Left ventricle myocardium inferior (tissue), 1 donor: ENCODE measurements around the gene KRTAP20-2. TPM values are rescaled to one million over a fixed set of nuclear protein-coding genes. Genes with fewer than 3 reads are reported as not detected.

ENCODE experiments used
- DNase-seq: peaks from one replicate; pipeline ENCODE4 v3.0.0-alpha.2; 2020
- H3K27ac ChIP-seq: fragments of 200-600 bp; replicated peaks from 2 replicates; pipeline ENCODE4 v1.8.0; 2021
- H3K27me3 ChIP-seq: fragments of 200-600 bp; 2 replicates; pipeline ENCODE4 v1.8.0; 2021; ENCODE audit warnings: low read depth
- H3K36me3 ChIP-seq: fragments of 200-600 bp; 2 replicates; pipeline ENCODE4 v1.8.0; 2021
- H3K4me1 ChIP-seq: fragments of 200-600 bp; 2 replicates; pipeline ENCODE4 v1.8.0; 2021
- H3K4me3 ChIP-seq: fragments of 200-600 bp; 2 replicates; pipeline ENCODE4 v1.8.0; 2021; ENCODE audit warnings: mild to moderate bottlenecking, moderate library complexity
- H3K9me3 ChIP-seq: fragments of 200-600 bp; replicated peaks from 2 replicates; pipeline ENCODE4 v1.8.0; 2021
- intact Hi-C: fragments of 100-400 bp; cut with micrococcal nuclease; formaldehyde crosslinking; loops from one replicate; pipeline ENCODE4 v1.11.0; 2022
- long read RNA-seq: library from polyadenylated mRNA; unstranded; transcript quantifications from one replicate; pipeline ENCODE4 v2.0.0, GENCODE V29; 2021
- total RNA-seq: library from RNA; stranded (reverse); fragmentation: NEBNext Ultra II Directional; extraction: Animal tissue kit (Norgen Biotek cat#: 25700); gene quantifications from one replicate; pipeline ENCODE4 v1.2.1, GENCODE V29; 2021
- TF ChIP-seq, protein P1 (sequence below): fragments of 200-600 bp; IDR thresholded peaks from 2 replicates; pipeline ENCODE4 v1.8.0; 2021; ENCODE audit warnings: antibody characterized with exemption, mild to moderate bottlenecking, borderline replicate concordance
- donor health status: DM: no; HTN: yes; CAD: no; lungs with severe emphysema.

Gene KRTAP20-2
- not detected for total RNA-seq
- long read RNA-seq, result 0 reads

DNA sequence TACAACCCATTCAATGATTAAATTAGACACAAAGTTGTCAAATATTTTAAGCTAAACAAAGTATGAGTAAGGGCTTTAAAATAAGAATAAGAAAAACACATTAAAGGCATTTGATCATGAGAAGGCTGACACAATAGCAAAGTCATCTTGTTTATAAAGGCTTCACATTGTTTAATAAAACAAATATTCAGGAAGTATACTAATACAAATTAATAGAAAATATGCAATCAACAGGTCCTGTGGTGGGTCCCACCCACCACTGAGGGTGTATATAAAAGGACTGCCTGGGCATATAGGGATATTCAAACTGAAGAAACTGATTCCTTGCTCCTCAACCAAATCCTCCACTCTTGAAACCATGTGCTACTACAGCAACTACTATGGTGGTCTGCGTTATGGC lies at the start of gene KRTAP20-2:
TSS of gene KRTAP20-2 (plus strand) at position 301 of the 400 bp plus-strand sequence. CDS start at position 359, 58 bp downstream.
- H3K27me3 ChIP-seq, result no peaks in the 10 kb centered on the region
- intact Hi-C loops, result no loop called here
- H3K36me3 ChIP-seq, result no peaks in the 10 kb centered on the region
- DNase-seq, result no peak
- no peaks in the 10 kb centered on the region for H3K9me3 ChIP-seq
- H3K4me3 ChIP-seq, result no peak within 1 kb of the TSS
- no peak within 1 kb of the TSS for H3K27ac ChIP-seq
- no peaks in the 10 kb centered on the region for H3K4me1 ChIP-seq
- TF ChIP-seq, protein P1, sequence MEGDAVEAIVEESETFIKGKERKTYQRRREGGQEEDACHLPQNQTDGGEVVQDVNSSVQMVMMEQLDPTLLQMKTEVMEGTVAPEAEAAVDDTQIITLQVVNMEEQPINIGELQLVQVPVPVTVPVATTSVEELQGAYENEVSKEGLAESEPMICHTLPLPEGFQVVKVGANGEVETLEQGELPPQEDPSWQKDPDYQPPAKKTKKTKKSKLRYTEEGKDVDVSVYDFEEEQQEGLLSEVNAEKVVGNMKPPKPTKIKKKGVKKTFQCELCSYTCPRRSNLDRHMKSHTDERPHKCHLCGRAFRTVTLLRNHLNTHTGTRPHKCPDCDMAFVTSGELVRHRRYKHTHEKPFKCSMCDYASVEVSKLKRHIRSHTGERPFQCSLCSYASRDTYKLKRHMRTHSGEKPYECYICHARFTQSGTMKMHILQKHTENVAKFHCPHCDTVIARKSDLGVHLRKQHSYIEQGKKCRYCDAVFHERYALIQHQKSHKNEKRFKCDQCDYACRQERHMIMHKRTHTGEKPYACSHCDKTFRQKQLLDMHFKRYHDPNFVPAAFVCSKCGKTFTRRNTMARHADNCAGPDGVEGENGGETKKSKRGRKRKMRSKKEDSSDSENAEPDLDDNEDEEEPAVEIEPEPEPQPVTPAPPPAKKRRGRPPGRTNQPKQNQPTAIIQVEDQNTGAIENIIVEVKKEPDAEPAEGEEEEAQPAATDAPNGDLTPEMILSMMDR, result no peak

DNA sequence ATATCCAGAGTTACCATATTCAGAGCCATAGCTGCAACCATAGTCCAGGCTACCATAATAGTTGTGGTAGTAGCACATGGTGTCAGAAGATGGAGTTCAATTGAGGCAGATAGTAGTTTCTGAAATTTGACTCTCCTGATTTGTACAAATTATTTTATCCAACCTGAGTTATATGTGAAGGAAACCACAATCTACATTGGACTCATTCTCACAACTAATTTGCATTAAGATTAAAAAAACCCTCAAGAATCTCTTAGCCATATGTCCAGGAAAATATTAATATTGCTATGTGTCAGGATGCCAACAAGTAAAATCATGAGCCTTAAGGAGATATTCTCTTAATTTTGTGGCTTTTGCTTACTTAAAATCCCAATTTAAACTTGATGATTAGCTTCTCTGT lies 44.7 kb upstream of the KRTAP20-2 start, which contains the start of gene KRTAP22-2:
TSS of gene KRTAP22-2 (minus strand) at position 101 of the 400 bp plus-strand sequence.
- no peak within 1 kb of the TSS for H3K4me3 ChIP-seq
- TF ChIP-seq, protein P1, result no peak
- H3K4me1 ChIP-seq, result no peaks in the 10 kb centered on the region
- H3K27me3 ChIP-seq, result no peaks in the 10 kb centered on the region
- H3K9me3 ChIP-seq, result no peaks in the 10 kb centered on the region
- no peak for DNase-seq
- no peaks in the 10 kb centered on the region for H3K36me3 ChIP-seq
- H3K27ac ChIP-seq, result no peak within 1 kb of the TSS
- intact Hi-C loops, result no loop called here

DNA sequence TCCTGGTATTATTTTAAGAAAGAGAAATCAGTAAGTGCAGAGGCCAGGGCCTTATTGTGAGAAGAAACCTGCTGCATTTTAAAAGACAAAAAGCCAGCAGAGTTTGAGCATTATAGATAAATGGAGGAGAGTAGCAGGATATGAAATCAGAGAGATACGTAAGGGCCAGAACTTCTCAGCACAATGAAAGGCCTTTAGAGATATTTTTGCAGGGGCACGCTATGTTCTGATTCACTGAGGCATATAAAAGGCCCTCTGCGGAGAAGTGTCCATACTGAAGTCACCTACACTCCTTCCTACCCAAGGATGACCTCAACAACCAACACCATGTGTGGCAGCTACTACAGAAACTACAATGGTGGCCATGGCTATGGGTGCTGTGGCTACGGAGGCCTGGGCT lies 42.9 kb upstream of the KRTAP20-2 start, which contains the start of gene KRTAP6-3:
TSS of gene KRTAP6-3 (plus strand) at position 301 of the 400 bp plus-strand sequence. CDS start at position 307, 6 bp downstream.
- no peak for DNase-seq
- Histone ChIP-seq H3K9me3 (no peaks in the 10 kb centered on the region), H3K4me3 (no peak within 1 kb of the TSS), H3K27ac (no peak within 1 kb of the TSS), H3K27me3 (no peaks in the 10 kb centered on the region), H3K36me3 (no peaks in the 10 kb centered on the region), H3K4me1 (no peaks in the 10 kb centered on the region)
- TF ChIP-seq, protein P1, result no peak
- intact Hi-C loops, result no loop called here

DNA sequence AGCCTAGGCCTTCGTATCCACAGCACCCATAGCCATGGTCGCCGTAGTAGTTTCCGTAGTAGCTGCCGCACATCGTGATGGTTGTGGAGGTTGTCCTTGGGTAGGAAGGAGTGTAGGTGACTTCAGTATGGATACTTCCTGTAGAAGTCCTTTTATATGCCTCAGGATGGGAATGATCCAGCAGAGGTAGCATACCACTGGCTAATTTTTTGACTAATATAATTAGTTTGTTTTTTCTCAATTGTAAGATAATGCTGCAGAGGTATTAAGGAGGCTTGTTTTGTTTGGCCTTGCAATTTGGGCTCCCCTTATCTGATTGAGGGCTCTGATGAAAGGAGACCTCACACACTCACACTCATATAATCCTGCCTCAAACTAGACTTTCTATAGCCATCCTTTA lies 36.2 kb upstream of the KRTAP20-2 start, which contains the start of gene KRTAP6-2:
TSS of gene KRTAP6-2 (minus strand) at position 101 of the 400 bp plus-strand sequence. CDS start at position 73, 28 bp downstream.
- no peak for DNase-seq
- Histone ChIP-seq H3K27ac (no peak within 1 kb of the TSS), H3K27me3 (no peaks in the 10 kb centered on the region), H3K9me3 (no peaks in the 10 kb centered on the region), H3K4me3 (no peak within 1 kb of the TSS), H3K36me3 (no peaks in the 10 kb centered on the region), H3K4me1 (no peaks in the 10 kb centered on the region)
- TF ChIP-seq, protein P1, result no peak
- intact Hi-C loops, result no loop called here

DNA sequence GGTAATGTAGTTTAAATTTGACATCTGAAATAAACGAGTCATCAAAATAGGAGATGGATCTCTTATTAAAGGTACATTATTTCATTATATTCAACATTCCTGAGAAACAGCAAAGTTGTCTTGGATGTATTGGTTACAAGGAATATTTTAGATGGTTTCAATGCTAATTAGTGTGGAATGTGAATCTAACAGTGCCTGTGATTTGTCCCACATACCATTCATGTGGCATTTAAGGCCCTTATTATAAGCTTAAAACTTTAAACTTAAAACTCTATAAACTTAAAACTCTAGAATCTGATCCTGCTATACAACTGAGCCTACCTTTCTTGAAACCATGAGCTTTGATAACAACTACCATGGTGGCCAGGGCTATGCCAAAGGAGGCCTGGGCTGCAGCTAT lies 34.2 kb upstream of the KRTAP20-2 start, which contains the start of gene KRTAP22-1:
TSS of gene KRTAP22-1 (plus strand) at position 301 of the 400 bp plus-strand sequence.
- Histone ChIP-seq H3K27ac (no peak within 1 kb of the TSS), H3K9me3 (no peaks in the 10 kb centered on the region), H3K4me3 (no peak within 1 kb of the TSS), H3K27me3 (no peaks in the 10 kb centered on the region), H3K4me1 (no peaks in the 10 kb centered on the region), H3K36me3 (no peaks in the 10 kb centered on the region)
- intact Hi-C loops, result no loop called here
- DNase-seq, result no peak
- TF ChIP-seq, protein P1, result no peak
